Measurements from ENCODE around the gene ZNF837. TPM values are rescaled to one million over a fixed set of nuclear protein-coding genes. Genes with fewer than 3 reads are reported as not detected.
A peak's percentile ranks its signal among the peaks of the same experiment; 100 is the strongest.
"Not testable (repeated sequence)": the region's sequence is repeated elsewhere in the genome, so short reads cannot be mapped to it uniquely, and the experiment has no call there.

ZNF837 gene
- total RNA-seq, 8 experiments from 2014 or later = 1.1 to 3.2 (median 1.6) TPM

DNA sequence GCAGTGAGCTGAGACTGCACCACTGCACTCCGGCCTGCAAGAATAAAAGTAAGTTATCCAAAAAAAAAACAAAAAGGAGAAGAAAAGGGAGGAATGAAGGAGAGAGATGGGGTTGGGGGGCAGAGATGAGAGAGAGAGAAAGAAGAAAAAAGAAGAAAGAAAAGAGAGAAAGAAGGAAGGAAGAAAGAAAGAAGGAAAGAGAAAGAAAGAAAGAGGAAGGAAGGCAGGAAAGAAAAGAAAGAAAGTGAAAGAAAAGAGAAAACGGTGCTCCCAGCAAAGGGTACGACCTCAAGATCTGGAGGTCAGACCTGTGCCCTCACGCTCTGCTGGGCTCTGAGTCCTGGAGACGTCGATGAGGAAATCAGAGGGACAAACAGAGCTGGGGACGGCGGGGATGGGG, 31.2 kb downstream of the ZNF837 start:
- in situ Hi-C loops (cut with MboI; ENCODE audit: low pct_unique_long_range_greater_than_20kb in 2 of 9, low sequenced_read_pairs in 9 of 9, unreplicated experiment in 9 of 9) = no loop called here
- Histone ChIP-seq H3K4me1 (replicated peaks in 1 of 2) (peaks cover 5 to 9% of the 10 kb centered on the region in 2 donors), H3K4me3 (no peak overlapping the region), H3K27ac (no peak overlapping the region)
- no peak for ATAC-seq (replicated peaks in 6 of 8)
- WGBS, 10 experiments = 35 to 100% (median 80%) methylated on average over 1 to 8 of the region's 8 CpGs; no CpG with 5 or more reads in 2 of the 10 experiments

DNA sequence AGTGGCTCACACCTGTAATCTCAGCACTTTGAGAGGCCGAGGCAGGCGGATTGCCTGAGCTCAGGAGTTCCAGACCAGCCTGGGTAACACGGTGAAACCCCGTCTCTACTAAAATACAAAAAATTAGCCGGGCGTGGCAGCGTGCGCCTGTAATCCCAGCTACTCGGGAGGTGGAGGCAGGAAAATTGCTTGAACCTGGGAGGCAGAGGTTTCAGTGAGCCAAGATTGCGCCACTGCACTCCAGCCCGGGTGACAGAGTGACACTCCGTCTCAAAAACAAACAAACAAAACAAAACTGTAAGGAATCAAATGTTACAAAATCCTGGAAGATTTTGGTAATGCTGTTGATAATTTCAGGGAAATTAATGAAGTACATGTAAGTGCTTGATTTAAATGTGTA, 32.8 kb downstream of the ZNF837 start:
- ATAC-seq (replicated peaks in 6 of 8); H3K27ac ChIP-seq; H3K4me1 ChIP-seq (replicated peaks in 1 of 2); in situ Hi-C loops (cut with MboI; ENCODE audit: low pct_unique_long_range_greater_than_20kb in 2 of 9, low sequenced_read_pairs in 9 of 9, unreplicated experiment in 9 of 9): not testable (repeated sequence)
- 0 to 20% (median 4%) methylated on average over 5 to 12 of the region's 12 CpGs; no CpG with 5 or more reads in 3 of the 10 experiments for WGBS, 10 experiments
- peak overlapping the region; percentile 55 to 92 (median 67) for H3K4me3 ChIP-seq

DNA sequence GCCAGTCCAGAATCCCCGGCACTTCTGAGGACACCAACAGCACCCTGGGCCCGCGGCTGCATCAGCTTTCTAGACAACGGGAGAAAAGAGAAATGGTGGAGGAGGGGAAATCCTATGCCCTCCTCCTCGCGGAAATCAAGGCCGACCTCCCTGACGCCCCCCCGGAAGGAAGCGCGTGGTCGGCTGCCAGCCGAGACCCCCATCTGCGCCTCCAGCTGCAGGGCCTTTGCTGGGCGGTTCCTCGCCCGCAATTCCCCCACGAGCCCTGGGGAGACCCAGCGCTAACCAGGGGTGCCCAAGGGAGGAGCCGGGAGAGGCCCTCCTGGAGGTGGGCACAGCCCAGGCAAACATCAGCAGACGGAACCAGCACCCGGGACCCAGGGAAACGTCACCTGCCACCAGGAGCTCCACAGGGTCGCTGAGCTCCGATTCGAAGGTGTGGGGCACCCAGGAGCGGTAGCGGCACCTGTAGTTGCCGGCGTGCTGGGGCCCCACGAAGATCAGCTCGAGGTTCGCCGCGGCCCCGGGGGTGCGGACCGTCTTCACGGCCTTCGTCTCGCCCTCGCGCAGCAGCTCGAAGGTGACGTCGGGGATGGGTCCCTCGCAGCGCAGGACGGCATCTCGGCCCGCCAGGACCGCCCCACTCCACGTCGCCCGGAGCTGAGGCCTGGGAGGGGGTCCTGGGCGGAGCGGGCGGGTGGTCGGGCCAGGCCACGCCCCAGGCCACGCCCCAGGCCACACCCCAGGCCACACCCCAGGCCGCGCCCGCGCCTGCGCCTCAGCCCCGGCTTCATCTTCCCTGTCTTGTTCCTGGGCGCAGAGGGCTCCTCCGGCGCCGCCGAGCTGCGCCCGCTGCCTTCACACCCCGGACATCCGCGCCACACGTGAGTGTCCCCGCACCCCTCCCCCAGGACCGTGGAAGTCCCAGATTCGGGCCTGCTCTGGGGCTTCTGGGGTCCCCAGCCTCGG, 33.6 kb downstream of the ZNF837 start:
- H3K27ac ChIP-seq = peak overlapping the region; percentile 75 to 94
- 0 to 13% (median 3%) methylated on average over 1 to 10 of the region's 82 CpGs; no CpG with 5 or more reads in 4 of the 10 experiments for WGBS, 10 experiments
- in situ Hi-C loops (cut with MboI; ENCODE audit: low pct_unique_long_range_greater_than_20kb in 2 of 9, low sequenced_read_pairs in 9 of 9, unreplicated experiment in 9 of 9) = no loop called here

DNA sequence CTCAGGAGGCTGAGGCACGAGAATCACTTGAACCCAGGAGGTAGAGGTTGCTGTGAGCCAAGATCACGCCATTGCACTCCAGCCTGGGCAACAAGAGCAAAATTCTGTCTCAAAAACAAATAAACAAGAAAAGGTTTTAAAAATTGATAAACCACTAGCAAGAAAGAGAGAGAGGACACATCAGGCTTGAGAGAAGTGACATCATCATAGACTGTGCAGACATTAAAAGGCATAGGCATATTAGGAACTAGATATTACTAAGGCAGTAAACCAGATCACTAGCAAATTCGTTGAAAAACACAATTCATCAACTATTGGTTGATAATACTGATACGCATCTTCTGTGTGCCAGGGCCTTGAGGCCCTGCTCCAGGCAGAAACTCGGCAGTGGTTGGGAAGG, 35.3 kb downstream of the ZNF837 start:
- 0 to 100% (median 70%) methylated on average over 1 to 4 of the region's 5 CpGs; no CpG with 5 or more reads in 2 of the 10 experiments for WGBS, 10 experiments
- H3K4me3 ChIP-seq = peak overlapping the region in 1 of 5 donors; percentile 83
- in situ Hi-C loops (cut with MboI; ENCODE audit: low pct_unique_long_range_greater_than_20kb in 2 of 9, low sequenced_read_pairs in 9 of 9, unreplicated experiment in 9 of 9) = no loop called here
- ATAC-seq (replicated peaks in 6 of 8) = no peak
- H3K4me1 ChIP-seq (replicated peaks in 1 of 2) = peaks cover 5 to 9% of the 10 kb centered on the region in 2 donors
- no peak overlapping the region for H3K27ac ChIP-seq

More for the DNA sequence above, 33.6 kb downstream of the ZNF837 start:
- peaks cover 5 to 9% of the 10 kb centered on the region in 2 donors for H3K4me1 ChIP-seq (replicated peaks in 1 of 2)
- H3K4me3 ChIP-seq = peak overlapping the region; percentile 55 to 92 (median 67)
- peak; percentile 44 to 93 (median 92) for ATAC-seq (replicated peaks in 6 of 8)

DNA sequence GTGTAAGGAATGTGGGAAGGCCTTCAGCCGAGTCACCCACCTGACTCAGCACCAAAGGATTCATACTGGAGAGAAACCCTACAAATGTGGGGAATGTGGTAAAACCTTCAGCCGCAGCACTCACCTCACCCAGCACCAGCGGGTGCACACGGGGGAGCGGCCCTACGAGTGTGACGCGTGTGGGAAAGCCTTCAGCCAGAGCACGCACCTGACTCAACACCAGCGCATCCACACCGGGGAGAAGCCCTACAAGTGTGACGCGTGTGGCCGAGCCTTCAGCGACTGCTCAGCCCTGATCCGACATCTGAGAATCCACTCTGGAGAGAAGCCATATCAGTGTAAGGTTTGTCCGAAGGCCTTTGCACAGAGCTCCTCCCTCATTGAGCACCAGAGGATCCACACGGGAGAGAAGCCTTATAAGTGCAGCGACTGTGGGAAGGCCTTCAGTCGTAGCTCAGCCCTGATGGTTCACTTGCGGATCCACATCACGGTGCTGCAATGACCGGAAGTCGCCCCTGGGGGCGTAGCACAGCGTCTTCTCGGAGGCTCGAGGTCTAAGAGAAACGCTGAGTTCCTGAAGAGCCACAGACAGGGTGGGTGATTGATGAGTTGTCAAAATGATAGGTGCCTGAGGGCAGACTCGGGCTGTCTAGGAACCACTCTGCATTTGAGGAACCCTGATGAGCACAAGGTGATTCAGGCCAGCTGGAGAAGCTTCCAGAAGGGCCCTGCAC, 41.8 kb downstream of the ZNF837 start:
- H3K4me3 ChIP-seq = no peak overlapping the region
- no peak overlapping the region for H3K27ac ChIP-seq
- 40 to 96% (median 89%) methylated on average over 1 to 11 of the region's 30 CpGs; no CpG with 5 or more reads in 5 of the 10 experiments for WGBS, 10 experiments
- no peaks in the 10 kb centered on the region for H3K4me1 ChIP-seq (replicated peaks in 1 of 2)
- in situ Hi-C loops (cut with MboI; ENCODE audit: low pct_unique_long_range_greater_than_20kb in 2 of 9, low sequenced_read_pairs in 9 of 9, unreplicated experiment in 9 of 9) = no loop called here
- ATAC-seq (replicated peaks in 6 of 8) = peak in 5 of 8 experiments; percentile 32 to 57 (median 53)

DNA sequence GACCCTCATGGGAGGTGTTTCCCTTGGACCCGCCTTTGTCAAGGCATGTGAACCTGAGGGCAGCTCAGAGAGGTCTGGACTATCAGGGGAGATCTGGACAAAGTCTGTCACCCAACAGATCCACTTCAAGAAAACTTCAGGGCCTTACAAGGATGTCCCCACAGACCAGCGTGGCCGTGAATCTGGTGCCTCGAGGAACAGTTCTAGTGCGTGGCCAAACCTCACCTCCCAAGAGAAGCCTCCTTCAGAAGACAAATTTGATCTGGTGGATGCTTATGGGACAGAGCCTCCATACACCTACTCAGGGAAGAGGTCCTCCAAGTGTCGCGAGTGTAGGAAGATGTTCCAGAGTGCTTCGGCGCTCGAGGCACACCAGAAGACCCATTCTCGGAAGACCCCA, 42.5 kb downstream of the ZNF837 start:
- Histone ChIP-seq H3K27ac (no peak overlapping the region), H3K4me1 (replicated peaks in 1 of 2) (no peaks in the 10 kb centered on the region), H3K4me3 (no peak overlapping the region)
- peak in 4 of 8 experiments; percentile 1 to 12 (median 4) for ATAC-seq (replicated peaks in 6 of 8)
- in situ Hi-C loops (cut with MboI; ENCODE audit: low pct_unique_long_range_greater_than_20kb in 2 of 9, low sequenced_read_pairs in 9 of 9, unreplicated experiment in 9 of 9) = no loop called here
- WGBS, 10 experiments = 90 to 100% (median 96%) methylated on average over 1 to 4 of the region's 11 CpGs; no CpG with 5 or more reads in 6 of the 10 experiments

DNA sequence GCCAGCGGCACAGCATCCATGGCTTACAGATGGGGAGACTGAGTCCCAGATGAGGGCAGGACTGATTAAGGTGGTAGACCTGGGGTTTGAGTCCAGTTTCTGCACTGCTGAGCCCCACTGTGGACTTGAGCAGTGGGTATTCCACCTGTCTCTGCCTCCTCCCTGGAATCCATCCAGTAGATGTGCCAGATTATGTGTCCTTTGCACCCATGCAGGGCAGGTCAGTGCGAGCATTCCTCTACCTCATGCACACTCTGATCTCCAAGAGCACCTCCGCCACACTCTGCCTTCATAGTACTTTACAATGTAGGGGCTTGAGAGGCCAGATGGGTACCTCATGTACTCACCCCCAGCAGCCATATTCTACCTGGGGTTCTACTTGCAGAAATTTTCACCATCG, 44.0 kb downstream of the ZNF837 start:
- in situ Hi-C loops (cut with MboI; ENCODE audit: low pct_unique_long_range_greater_than_20kb in 2 of 9, low sequenced_read_pairs in 9 of 9, unreplicated experiment in 9 of 9) = no loop called here
- 72 to 100% (median 100%) methylated on average over 1 to 2 of the region's 4 CpGs; no CpG with 5 or more reads in 4 of the 10 experiments for WGBS, 10 experiments
- no peaks in the 10 kb centered on the region for H3K4me1 ChIP-seq (replicated peaks in 1 of 2)
- ATAC-seq (replicated peaks in 6 of 8) = no peak
- no peak overlapping the region for H3K27ac ChIP-seq
- no peak overlapping the region for H3K4me3 ChIP-seq

DNA sequence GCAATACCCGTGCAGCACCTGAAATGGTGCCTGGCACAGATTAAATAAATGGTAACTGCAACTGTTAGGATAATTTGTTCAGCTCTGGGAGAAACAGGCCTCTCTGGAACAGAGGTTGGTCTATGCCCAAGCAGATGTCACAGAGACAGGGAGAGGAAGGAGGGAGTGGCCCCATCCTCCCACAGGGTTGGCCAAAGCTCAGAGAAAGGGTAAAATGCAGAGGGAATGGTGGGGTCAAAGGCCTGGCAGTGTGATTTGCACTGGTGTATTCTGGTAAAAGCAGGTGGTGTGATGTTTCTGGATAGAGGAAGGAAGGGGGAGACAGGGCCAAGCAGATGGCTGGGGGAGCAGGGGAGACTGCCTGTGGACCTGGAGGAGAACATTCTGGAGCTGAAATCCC, 44.6 kb downstream of the ZNF837 start:
- in situ Hi-C loops (cut with MboI; ENCODE audit: low pct_unique_long_range_greater_than_20kb in 2 of 9, low sequenced_read_pairs in 9 of 9, unreplicated experiment in 9 of 9) = no loop called here
- 83 to 100% (median 100%) methylated on average over 1 of the region's 1 CpG; no CpG with 5 or more reads in 5 of the 10 experiments for WGBS, 10 experiments
- H3K4me1 ChIP-seq (replicated peaks in 1 of 2) = no peaks in the 10 kb centered on the region
- no peak for ATAC-seq (replicated peaks in 6 of 8)
- no peak overlapping the region for H3K27ac ChIP-seq
- no peak overlapping the region for H3K4me3 ChIP-seq

DNA sequence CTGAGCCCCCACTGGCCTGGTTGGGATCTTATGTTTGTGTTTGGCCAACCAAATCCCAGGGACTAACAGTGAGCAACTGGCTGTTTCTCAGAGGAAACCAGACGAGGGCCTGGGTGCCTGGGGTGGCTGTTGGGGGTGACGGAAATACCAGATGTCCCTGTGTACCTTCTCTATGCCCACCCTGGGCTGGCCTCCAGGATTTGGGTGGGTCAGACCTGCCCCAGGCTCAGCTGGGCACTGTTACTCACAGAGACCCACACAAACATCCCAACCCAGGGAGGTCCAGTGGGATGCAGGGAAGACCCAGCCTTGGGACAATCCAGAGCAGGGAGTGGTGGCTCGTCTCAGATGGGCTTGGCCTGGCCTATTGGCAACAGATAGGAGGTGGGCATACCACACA, 45.2 kb downstream of the ZNF837 start:
- H3K4me3 ChIP-seq = no peak overlapping the region
- WGBS, 10 experiments = 20 to 100% (median 86%) methylated on average over 1 to 2 of the region's 3 CpGs; no CpG with 5 or more reads in 6 of the 10 experiments
- H3K4me1 ChIP-seq (replicated peaks in 1 of 2) = no peaks in the 10 kb centered on the region
- no peak overlapping the region for H3K27ac ChIP-seq
- no peak for ATAC-seq (replicated peaks in 6 of 8)
- in situ Hi-C loops (cut with MboI; ENCODE audit: low pct_unique_long_range_greater_than_20kb in 2 of 9, low sequenced_read_pairs in 9 of 9, unreplicated experiment in 9 of 9) = no loop called here

DNA sequence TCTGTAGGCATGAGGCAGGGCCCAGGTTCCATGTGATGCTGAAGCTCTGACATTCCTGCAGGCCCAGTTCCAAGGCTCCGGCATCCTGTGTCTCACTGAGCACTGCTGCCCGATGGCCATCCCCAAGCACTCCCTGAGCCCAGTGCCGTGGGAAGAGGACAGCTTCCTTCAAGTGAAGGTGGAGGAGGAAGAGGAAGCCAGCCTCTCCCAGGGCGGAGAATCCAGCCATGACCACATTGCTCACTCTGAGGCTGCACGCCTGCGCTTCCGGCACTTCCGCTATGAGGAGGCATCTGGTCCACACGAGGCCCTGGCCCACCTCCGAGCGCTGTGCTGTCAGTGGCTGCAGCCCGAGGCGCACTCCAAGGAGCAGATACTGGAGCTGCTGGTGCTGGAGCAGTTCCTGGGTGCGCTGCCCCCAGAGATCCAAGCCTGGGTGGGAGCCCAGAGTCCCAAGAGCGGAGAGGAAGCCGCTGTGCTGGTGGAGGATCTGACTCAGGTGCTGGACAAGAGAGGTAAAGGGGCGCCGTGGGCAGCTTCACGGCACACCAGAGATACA, 46.1 kb downstream of the ZNF837 start:
- no peak for ATAC-seq (replicated peaks in 6 of 8)
- no peak overlapping the region for H3K4me3 ChIP-seq
- in situ Hi-C loops (cut with MboI; ENCODE audit: low pct_unique_long_range_greater_than_20kb in 2 of 9, low sequenced_read_pairs in 9 of 9, unreplicated experiment in 9 of 9) = no loop called here
- no peak overlapping the region for H3K27ac ChIP-seq
- no peaks in the 10 kb centered on the region for H3K4me1 ChIP-seq (replicated peaks in 1 of 2)
- 70 to 95% (median 93%) methylated on average over 2 to 12 of the region's 19 CpGs; no CpG with 5 or more reads in 3 of the 10 experiments for WGBS, 10 experiments

DNA sequence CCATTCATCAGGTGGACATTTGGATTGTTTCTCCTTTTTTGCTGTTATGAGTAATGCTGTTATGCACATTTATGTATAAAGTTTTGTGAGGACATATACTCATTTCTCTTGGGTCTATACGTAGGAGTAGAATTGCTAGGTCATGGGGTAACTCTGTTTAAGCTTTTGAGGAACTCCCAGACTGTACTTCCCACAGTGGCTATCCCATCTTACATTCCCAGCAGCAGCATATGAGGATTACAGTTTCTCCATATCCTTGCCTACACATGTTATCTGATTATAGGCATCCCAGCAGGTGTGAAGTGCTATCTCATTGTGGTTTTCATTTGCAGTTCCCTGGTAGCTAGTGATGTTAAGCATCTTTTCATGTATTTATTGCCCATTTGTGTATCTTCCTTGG, 48.1 kb downstream of the ZNF837 start:
- Histone ChIP-seq H3K27ac (no peak overlapping the region), H3K4me1 (replicated peaks in 1 of 2) (peaks cover 4 to 11% of the 10 kb centered on the region in 2 donors), H3K4me3 (no peak overlapping the region)
- ATAC-seq (replicated peaks in 6 of 8) = no peak
- 33 to 100% (median 90%) methylated on average over 1 of the region's 1 CpG; no CpG with 5 or more reads in 4 of the 10 experiments for WGBS, 10 experiments
- in situ Hi-C loops (cut with MboI; ENCODE audit: low pct_unique_long_range_greater_than_20kb in 2 of 9, low sequenced_read_pairs in 9 of 9, unreplicated experiment in 9 of 9) = no loop called here

DNA sequence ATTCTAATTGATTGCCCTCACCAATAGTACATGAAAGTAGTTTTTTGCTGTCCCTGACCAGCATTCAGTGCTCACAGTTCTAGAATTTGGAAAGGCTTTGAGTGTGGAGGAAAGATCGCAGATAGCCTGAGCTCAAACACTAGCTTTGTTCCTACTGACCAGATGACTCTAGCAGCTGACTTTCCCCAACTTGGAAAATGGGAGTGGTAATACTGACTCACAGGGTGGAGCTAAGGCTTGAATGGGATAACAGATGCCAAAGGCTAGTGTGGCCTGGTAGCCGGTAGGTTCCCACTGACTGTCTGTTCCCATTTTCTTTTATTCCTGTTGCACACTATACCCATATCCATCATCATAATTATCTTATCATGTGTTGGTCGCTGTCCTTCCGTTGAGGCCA, 50.4 kb downstream of the ZNF837 start:
- no peak overlapping the region for H3K4me3 ChIP-seq
- 0 to 82% (median 80%) methylated on average over 2 to 4 of the region's 4 CpGs; no CpG with 5 or more reads in 3 of the 10 experiments for WGBS, 10 experiments
- peak in 2 of 8 experiments; percentile 16 to 27 for ATAC-seq (replicated peaks in 6 of 8)
- H3K27ac ChIP-seq = no peak overlapping the region
- H3K4me1 ChIP-seq (replicated peaks in 1 of 2) = peaks cover 12 to 18% of the 10 kb centered on the region in 2 donors
- in situ Hi-C loops (cut with MboI; ENCODE audit: low pct_unique_long_range_greater_than_20kb in 2 of 9, low sequenced_read_pairs in 9 of 9, unreplicated experiment in 9 of 9) = no loop called here

All from motor neuron (in vitro differentiated cells).